HepG2 (cell line): ENCODE data around the gene TOM1L1. TPM values are rescaled to one million over a fixed set of nuclear protein-coding genes. Genes with fewer than 3 reads are reported as not detected.

Experiments used
- ASH2L ChIP-seq: fragments of 300-600, 200-600 bp; sonication (generic); IDR thresholded peaks from 2 replicates; pipeline ENCODE4 v1.7.0; 2017; ENCODE audit warnings: low read depth, mild to moderate bottlenecking, moderate library complexity, mixed read lengths, low read length; ENCODE audit not compliant: insufficient read length
- CREM ChIP-seq, 2 experiments: sonication (generic) in 1 of 2; formaldehyde crosslinking in 1 of 2; IDR thresholded peaks; 2 replicates each; pipeline versions ENCODE4 v1.4.0 to v1.6.1; 2016 to 2020; ENCODE audit warnings: antibody characterized with exemption in 1 of 2, mild to moderate bottlenecking in 1 of 2, missing genetic modification reagents in 1 of 2
- FOXA1 ChIP-seq, 2 experiments: fragments of 450-650 bp in 1 of 2; sonication (generic) in 1 of 2; formaldehyde crosslinking in 1 of 2; IDR thresholded peaks; 2 replicates each; pipeline versions ENCODE4 v1.4.0 to v1.6.1; 2016 to 2020; ENCODE audit warnings: missing genetic modification reagents in 1 of 2
- FOXA3 ChIP-seq: IDR thresholded peaks from 2 replicates; pipeline ENCODE4 v1.6.1; 2016; ENCODE audit warnings: missing genetic modification reagents, missing compliant biosample characterization
- PHF5A ChIP-seq: IDR thresholded peaks from one replicate; pipeline ENCODE4 v1.6.1; 2018; ENCODE audit warnings: low read depth, missing genetic modification reagents; ENCODE audit not compliant: unreplicated experiment
- RARA ChIP-seq: IDR thresholded peaks from 2 replicates; pipeline ENCODE4 v1.6.1; 2016; ENCODE audit warnings: missing genetic modification reagents, missing compliant biosample characterization
- SNAPC2 ChIP-seq: sonication (generic); formaldehyde crosslinking; IDR thresholded peaks from 2 replicates; pipeline ENCODE4 v1.8.1; 2022; ENCODE audit warnings: mild to moderate bottlenecking, missing genetic modification reagents
- TEAD2 ChIP-seq: sonication (generic); formaldehyde crosslinking; IDR thresholded peaks from 2 replicates; pipeline ENCODE4 v1.9.0; 2021; ENCODE audit warnings: missing genetic modification reagents
- ZNF263 ChIP-seq: sonication (generic); formaldehyde crosslinking; IDR thresholded peaks from 2 replicates; pipeline ENCODE4 v1.4.0; 2020; ENCODE audit warnings: missing genetic modification reagents
- ZNF792 ChIP-seq: IDR thresholded peaks from 2 replicates; pipeline ENCODE4 v1.6.1; 2016
- polyA plus RNA-seq, 8 experiments: library from polyadenylated mRNA; depleted of rRNA in 3 of 8; stranded (reverse) in 7 of 8; unstranded in 1 of 8; fragments of >200 nt; fragmentation: Illumina TruSeq in 4 of 8; extraction: Trizol in 4 of 8; gene quantifications; 2 replicates each; pipeline versions ENCODE4 v1.2.1 to v1.2.3, GENCODE V29; 2011 to 2016; ENCODE audit warnings: low read depth in 4 of 8, missing spikeins in 1 of 8, mixed read lengths in 1 of 8; ENCODE audit not compliant: insufficient read depth in 1 of 8
- total RNA-seq, 5 experiments: library from RNA; depleted of rRNA; stranded (reverse); fragments of >200 nt; fragmentation: Illumina TruSeq; extraction: Trizol; gene quantifications; 2 replicates each; pipeline ENCODE4 v1.2.3, GENCODE V29; 2016; ENCODE audit warnings: low read depth in 1 of 5
- TF ChIP-seq, protein P1 (sequence below): sonication (generic); formaldehyde crosslinking; IDR thresholded peaks from 2 replicates; pipeline ENCODE4 v1.5.0; 2020; ENCODE audit warnings: mild to moderate bottlenecking, missing genetic modification reagents, borderline replicate concordance
- TF ChIP-seq, protein P2 (sequence below): conservative IDR thresholded peaks from 2 replicates; pipeline ENCODE4 v1.6.1; 2018; ENCODE audit warnings: missing genetic modification reagents
- TF ChIP-seq, protein P3 (sequence below): IDR thresholded peaks from 2 replicates; pipeline ENCODE4 v1.6.1; 2018; ENCODE audit warnings: missing genetic modification reagents, mild to moderate bottlenecking, missing compliant biosample characterization
- TF ChIP-seq, protein P4 (sequence below): IDR thresholded peaks from 2 replicates; pipeline ENCODE4 v1.4.0; 2020; ENCODE audit warnings: mild to moderate bottlenecking, missing genetic modification reagents

The TOM1L1 gene
- total and polyA plus RNA-seq, 2 of the 13 experiments (the other 11 are each of a cell fraction or from before 2014, with no cell fraction given): 45.3 to 51.3 TPM

DNA sequence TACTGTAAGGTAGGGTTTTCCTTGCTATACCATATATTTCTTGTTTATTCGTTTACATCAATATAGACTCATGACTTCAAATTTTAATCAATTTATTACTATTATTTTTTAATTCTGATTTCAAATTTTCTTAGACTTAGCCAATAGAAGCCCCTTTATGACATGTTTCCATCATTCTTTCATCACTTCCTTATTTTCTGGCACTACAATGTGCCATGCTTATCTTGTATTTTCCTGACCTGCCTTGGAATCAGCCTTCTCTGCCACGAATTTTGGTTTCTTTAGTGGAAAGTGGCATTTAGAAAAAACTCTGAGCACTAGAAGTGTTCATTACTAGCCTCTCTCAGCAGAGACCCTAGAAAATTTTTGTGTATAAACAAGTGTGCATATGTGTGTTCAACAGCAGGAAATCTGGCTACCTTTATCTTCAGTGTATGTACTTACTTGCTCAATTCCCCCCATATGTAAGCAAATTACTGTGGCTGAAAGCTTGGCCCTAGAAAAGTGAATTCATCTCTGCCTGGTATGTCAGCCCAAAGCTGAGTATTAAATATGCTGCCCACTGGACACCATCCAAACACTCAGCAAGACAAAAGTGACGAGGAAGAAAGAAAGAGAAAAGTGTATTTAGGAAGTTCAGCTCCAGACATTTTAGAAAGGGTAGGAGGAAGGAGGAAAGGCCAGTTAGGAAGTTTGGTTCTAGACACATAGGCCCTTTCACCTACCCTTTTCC lies 71.9 kb downstream of the TOM1L1 start (continued):
- TF ChIP-seq CREM (IDR thresholded peaks at IDR 0.05) (0 out of 2 replicates have a peak, but pooled peaks have one; percentile 17), CREM (CRISPR knock-in tag; IDR thresholded peaks at IDR 0.05) (no peak), RARA (CRISPR knock-in tag) (0 out of 2 replicates have a peak, but pooled peaks have one; percentile 36), ZNF263 (CRISPR knock-in tag) (no peak), FOXA1 (IDR thresholded peaks at IDR 0.05) (no peak), FOXA1 (CRISPR knock-in tag; IDR thresholded peaks at IDR 0.05) (peak; percentile 70), PHF5A (CRISPR knock-in tag) (peak; percentile 18), ASH2L (no peak), ZNF792 (CRISPR knock-in tag) (no peak), SNAPC2 (CRISPR knock-in tag) (no peak), TEAD2 (CRISPR knock-in tag) (no peak), FOXA3 (CRISPR knock-in tag) (peak; percentile 76)
- TF ChIP-seq, protein P1, sequence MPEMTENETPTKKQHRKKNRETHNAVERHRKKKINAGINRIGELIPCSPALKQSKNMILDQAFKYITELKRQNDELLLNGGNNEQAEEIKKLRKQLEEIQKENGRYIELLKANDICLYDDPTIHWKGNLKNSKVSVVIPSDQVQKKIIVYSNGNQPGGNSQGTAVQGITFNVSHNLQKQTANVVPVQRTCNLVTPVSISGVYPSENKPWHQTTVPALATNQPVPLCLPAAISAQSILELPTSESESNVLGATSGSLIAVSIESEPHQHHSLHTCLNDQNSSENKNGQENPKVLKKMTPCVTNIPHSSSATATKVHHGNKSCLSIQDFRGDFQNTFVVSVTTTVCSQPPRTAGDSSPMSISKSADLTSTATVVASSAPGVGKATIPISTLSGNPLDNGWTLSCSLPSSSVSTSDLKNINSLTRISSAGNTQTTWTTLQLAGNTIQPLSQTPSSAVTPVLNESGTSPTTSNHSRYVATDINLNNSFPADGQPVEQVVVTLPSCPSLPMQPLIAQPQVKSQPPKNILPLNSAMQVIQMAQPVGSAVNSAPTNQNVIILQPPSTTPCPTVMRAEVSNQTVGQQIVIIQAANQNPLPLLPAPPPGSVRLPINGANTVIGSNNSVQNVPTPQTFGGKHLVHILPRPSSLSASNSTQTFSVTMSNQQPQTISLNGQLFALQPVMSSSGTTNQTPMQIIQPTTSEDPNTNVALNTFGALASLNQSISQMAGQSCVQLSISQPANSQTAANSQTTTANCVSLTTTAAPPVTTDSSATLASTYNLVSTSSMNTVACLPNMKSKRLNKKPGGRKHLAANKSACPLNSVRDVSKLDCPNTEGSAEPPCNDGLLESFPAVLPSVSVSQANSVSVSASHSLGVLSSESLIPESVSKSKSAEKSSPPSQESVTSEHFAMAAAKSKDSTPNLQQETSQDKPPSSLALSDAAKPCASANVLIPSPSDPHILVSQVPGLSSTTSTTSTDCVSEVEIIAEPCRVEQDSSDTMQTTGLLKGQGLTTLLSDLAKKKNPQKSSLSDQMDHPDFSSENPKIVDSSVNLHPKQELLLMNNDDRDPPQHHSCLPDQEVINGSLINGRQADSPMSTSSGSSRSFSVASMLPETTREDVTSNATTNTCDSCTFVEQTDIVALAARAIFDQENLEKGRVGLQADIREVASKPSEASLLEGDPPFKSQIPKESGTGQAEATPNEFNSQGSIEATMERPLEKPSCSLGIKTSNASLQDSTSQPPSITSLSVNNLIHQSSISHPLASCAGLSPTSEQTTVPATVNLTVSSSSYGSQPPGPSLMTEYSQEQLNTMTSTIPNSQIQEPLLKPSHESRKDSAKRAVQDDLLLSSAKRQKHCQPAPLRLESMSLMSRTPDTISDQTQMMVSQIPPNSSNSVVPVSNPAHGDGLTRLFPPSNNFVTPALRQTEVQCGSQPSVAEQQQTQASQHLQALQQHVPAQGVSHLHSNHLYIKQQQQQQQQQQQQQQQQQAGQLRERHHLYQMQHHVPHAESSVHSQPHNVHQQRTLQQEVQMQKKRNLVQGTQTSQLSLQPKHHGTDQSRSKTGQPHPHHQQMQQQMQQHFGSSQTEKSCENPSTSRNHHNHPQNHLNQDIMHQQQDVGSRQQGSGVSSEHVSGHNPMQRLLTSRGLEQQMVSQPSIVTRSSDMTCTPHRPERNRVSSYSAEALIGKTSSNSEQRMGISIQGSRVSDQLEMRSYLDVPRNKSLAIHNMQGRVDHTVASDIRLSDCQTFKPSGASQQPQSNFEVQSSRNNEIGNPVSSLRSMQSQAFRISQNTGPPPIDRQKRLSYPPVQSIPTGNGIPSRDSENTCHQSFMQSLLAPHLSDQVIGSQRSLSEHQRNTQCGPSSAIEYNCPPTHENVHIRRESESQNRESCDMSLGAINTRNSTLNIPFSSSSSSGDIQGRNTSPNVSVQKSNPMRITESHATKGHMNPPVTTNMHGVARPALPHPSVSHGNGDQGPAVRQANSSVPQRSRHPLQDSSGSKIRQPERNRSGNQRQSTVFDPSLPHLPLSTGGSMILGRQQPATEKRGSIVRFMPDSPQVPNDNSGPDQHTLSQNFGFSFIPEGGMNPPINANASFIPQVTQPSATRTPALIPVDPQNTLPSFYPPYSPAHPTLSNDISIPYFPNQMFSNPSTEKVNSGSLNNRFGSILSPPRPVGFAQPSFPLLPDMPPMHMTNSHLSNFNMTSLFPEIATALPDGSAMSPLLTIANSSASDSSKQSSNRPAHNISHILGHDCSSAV (CRISPR knock-in tag): no peak
- TF ChIP-seq, protein P2, sequence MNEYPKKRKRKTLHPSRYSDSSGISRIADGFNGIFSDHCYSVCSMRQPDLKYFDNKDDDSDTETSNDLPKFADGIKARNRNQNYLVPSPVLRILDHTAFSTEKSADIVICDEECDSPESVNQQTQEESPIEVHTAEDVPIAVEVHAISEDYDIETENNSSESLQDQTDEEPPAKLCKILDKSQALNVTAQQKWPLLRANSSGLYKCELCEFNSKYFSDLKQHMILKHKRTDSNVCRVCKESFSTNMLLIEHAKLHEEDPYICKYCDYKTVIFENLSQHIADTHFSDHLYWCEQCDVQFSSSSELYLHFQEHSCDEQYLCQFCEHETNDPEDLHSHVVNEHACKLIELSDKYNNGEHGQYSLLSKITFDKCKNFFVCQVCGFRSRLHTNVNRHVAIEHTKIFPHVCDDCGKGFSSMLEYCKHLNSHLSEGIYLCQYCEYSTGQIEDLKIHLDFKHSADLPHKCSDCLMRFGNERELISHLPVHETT (CRISPR knock-in tag): no peak
- TF ChIP-seq, protein P3, sequence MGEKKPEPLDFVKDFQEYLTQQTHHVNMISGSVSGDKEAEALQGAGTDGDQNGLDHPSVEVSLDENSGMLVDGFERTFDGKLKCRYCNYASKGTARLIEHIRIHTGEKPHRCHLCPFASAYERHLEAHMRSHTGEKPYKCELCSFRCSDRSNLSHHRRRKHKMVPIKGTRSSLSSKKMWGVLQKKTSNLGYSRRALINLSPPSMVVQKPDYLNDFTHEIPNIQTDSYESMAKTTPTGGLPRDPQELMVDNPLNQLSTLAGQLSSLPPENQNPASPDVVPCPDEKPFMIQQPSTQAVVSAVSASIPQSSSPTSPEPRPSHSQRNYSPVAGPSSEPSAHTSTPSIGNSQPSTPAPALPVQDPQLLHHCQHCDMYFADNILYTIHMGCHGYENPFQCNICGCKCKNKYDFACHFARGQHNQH (CRISPR knock-in tag): no peak
- TF ChIP-seq, protein P4, sequence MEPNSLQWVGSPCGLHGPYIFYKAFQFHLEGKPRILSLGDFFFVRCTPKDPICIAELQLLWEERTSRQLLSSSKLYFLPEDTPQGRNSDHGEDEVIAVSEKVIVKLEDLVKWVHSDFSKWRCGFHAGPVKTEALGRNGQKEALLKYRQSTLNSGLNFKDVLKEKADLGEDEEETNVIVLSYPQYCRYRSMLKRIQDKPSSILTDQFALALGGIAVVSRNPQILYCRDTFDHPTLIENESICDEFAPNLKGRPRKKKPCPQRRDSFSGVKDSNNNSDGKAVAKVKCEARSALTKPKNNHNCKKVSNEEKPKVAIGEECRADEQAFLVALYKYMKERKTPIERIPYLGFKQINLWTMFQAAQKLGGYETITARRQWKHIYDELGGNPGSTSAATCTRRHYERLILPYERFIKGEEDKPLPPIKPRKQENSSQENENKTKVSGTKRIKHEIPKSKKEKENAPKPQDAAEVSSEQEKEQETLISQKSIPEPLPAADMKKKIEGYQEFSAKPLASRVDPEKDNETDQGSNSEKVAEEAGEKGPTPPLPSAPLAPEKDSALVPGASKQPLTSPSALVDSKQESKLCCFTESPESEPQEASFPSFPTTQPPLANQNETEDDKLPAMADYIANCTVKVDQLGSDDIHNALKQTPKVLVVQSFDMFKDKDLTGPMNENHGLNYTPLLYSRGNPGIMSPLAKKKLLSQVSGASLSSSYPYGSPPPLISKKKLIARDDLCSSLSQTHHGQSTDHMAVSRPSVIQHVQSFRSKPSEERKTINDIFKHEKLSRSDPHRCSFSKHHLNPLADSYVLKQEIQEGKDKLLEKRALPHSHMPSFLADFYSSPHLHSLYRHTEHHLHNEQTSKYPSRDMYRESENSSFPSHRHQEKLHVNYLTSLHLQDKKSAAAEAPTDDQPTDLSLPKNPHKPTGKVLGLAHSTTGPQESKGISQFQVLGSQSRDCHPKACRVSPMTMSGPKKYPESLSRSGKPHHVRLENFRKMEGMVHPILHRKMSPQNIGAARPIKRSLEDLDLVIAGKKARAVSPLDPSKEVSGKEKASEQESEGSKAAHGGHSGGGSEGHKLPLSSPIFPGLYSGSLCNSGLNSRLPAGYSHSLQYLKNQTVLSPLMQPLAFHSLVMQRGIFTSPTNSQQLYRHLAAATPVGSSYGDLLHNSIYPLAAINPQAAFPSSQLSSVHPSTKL (CRISPR knock-in tag): peak; percentile 55; the same call in 1 of the 2 replicates
